Measurements from ENCODE around the gene JAGN1. TPM values are rescaled to one million over a fixed set of nuclear protein-coding genes. Genes with fewer than 3 reads are reported as not detected.
A peak's percentile ranks its signal among the peaks of the same experiment; 100 is the strongest.

Gene JAGN1
- total and polyA plus RNA-seq, 2 donors from 2014 or later = 30.3 to 55.3 TPM

DNA sequence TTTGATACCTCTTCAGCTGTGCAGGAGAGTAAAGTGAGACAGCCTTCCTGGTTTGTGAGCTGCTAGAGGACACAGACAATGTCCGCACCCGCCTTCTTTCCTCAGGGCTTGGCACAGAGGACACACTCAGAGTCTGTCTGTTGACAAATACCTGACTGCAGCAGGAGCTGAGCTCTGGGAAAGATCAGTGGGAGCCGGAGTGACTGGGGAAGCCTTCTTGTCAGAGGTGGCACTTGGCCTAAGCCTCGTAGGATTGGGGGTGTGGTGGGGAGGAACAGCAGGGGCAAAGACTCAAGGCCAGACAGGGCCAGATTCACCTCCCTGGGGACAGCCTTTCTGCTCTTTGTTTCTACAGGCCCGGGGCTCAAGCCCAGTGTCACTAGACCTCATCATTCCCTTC, 23.2 kb downstream of the JAGN1 start:
- no peaks in the 10 kb centered on the region for H3K36me3 ChIP-seq (ENCODE audit: control insufficient read depth in 2 of 3, insufficient read depth in 3 of 3, low read length in 3 of 3)
- H3K27me3 ChIP-seq (ENCODE audit: control insufficient read depth, insufficient read depth, low read length) = no peaks in the 10 kb centered on the region
- no peak overlapping the region for H3K4me3 ChIP-seq (ENCODE audit: low read length in 3 of 3)
- peaks cover 0 to 33% (median 9%) of the 10 kb centered on the region in 3 donors for H3K4me1 ChIP-seq (ENCODE audit: control insufficient read depth in 2 of 3, insufficient read depth in 2 of 3, low read depth in 1 of 3, low read length in 3 of 3)
- H3K9ac ChIP-seq (ENCODE audit: low read length in 3 of 3) = no peak overlapping the region
- no peak for FAIRE-seq
- no peaks in the 10 kb centered on the region for H3K9me3 ChIP-seq (ENCODE audit: control insufficient read depth in 2 of 3, insufficient read depth in 1 of 3, low read length in 3 of 3)
- intact Hi-C loops (cut with DNase I) = no loop called here
- DNase-seq = no peak
- TF ChIP-seq CTCF (IDR thresholded peaks at IDR 0.05; ENCODE audit: borderline replicate concordance, extremely low read depth, insufficient read depth) = no peak
- no peak overlapping the region for H3K27ac ChIP-seq (ENCODE audit: low read depth in 2 of 2, low read length in 2 of 2)

DNA sequence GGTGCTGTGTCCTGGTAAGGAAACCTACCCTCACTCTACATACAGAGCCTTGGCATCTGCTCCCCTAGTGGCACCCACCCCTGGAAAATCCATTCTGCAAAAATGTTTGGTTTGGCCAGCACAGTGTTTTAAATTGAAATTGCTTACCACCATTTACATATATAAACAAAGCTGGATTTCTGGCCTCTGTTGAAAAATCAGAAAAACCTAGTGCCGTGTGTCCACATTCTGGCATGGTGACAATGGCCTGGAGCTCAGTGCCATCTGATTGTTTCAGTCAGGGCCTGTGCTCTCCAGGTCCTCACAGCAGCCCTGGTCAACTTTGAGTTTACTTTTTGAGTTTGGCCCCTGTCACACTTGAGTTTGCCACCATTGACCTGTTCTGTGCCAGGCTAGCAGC, 23.6 kb downstream of the JAGN1 start:
- H3K27ac ChIP-seq (ENCODE audit: low read depth in 2 of 2, low read length in 2 of 2) = no peak overlapping the region
- peak overlapping the region in 1 of 3 donors; percentile 30 for H3K9ac ChIP-seq (ENCODE audit: low read length in 3 of 3)
- H3K27me3 ChIP-seq (ENCODE audit: control insufficient read depth, insufficient read depth, low read length) = no peaks in the 10 kb centered on the region
- DNase-seq (no peak), FAIRE-seq (no peak)
- H3K4me1 ChIP-seq (ENCODE audit: control insufficient read depth in 2 of 3, insufficient read depth in 2 of 3, low read depth in 1 of 3, low read length in 3 of 3) = peaks cover 0 to 30% (median 5%) of the 10 kb centered on the region in 3 donors
- TF ChIP-seq CTCF (IDR thresholded peaks at IDR 0.05; ENCODE audit: borderline replicate concordance, extremely low read depth, insufficient read depth) = no peak
- no peak overlapping the region for H3K4me3 ChIP-seq (ENCODE audit: low read length in 3 of 3)
- intact Hi-C loops (cut with DNase I) = no loop called here
- H3K9me3 ChIP-seq (ENCODE audit: control insufficient read depth in 2 of 3, insufficient read depth in 1 of 3, low read length in 3 of 3) = no peaks in the 10 kb centered on the region
- no peaks in the 10 kb centered on the region for H3K36me3 ChIP-seq (ENCODE audit: control insufficient read depth in 2 of 3, insufficient read depth in 3 of 3, low read length in 3 of 3)

DNA sequence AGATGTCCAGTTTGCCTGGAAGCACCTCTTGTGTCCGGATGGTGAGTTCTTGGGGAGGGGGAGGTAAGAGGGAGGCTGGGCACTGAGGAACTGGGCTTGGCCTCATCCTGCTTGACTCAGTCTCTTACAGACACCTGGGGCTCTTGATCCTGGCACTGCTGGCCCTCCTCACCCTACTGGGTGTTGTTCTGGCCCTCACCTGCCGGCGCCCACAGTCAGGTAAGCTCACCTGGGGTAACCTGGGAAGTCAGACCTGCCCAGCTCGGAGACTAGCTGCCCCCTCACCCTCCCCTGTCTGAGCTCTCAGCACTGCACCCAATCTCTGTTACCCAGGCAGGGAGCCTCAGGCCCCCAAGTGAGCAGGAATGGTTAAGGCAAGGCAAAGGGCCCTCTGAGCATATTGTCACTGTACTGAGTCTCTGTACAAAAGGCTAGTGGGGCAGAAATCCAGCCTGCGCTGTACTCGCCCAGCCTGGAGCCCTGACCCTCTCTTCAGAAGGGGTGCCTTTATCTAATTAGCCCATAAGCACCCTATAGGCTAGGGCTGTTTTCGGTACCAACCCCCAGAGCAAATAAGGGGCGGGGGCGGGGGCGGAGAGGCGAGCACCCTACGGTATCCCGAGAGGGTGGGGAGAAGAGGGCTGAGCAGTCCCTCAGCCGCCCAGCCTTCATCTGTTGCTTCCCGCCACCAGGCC, 24.3 kb downstream of the JAGN1 start:
- Histone ChIP-seq H3K36me3 (ENCODE audit: control insufficient read depth in 2 of 3, insufficient read depth in 3 of 3, low read length in 3 of 3) (no peaks in the 10 kb centered on the region), H3K4me1 (ENCODE audit: control insufficient read depth in 2 of 3, insufficient read depth in 2 of 3, low read depth in 1 of 3, low read length in 3 of 3) (peaks cover 0 to 30% (median 2%) of the 10 kb centered on the region in 3 donors), H3K27me3 (ENCODE audit: control insufficient read depth, insufficient read depth, low read length) (no peaks in the 10 kb centered on the region), H3K9me3 (ENCODE audit: control insufficient read depth in 2 of 3, insufficient read depth in 1 of 3, low read length in 3 of 3) (no peaks in the 10 kb centered on the region), H3K9ac (ENCODE audit: low read length in 3 of 3) (peak overlapping the region in 1 of 3 donors; percentile 30), H3K4me3 (ENCODE audit: low read length in 3 of 3) (peak overlapping the region in 1 of 3 donors; percentile 76), H3K27ac (ENCODE audit: low read depth in 2 of 2, low read length in 2 of 2) (peak overlapping the region; percentile 25 to 41)
- FAIRE-seq (no peak), DNase-seq (no peak)
- no peak for TF ChIP-seq CTCF (IDR thresholded peaks at IDR 0.05; ENCODE audit: borderline replicate concordance, extremely low read depth, insufficient read depth)
- intact Hi-C loops (cut with DNase I) = no loop called here
